RWPE1 (cell line): ENCODE data around the gene TMEM256.
"Not testable (repeated sequence)": the region's sequence is repeated elsewhere in the genome, so short reads cannot be mapped to it uniquely, and the experiment has no call there.

Experiments used
- CTCF ChIA-PET: fragments of 350-600 bp; sonication (Branson Sonifier 250); formaldehyde crosslinking; extraction: SDS; loops from one replicate; lab custom pipeline; 2021; lab: Yijun Ruan, JAX
- POLR2A ChIA-PET: fragments of 400-600 bp; formaldehyde crosslinking; extraction: SDS; loops from one replicate; lab custom pipeline; 2020; ENCODE audit warnings: antibody characterized with exemption; ENCODE audit not compliant: low non-redundant PET; lab: Yijun Ruan, JAX
- DNase-seq: peaks from one replicate; pipeline ENCODE4 v3.0.0; 2012; ENCODE audit warnings: low spot score
- H3K27ac ChIP-seq: fragments of 450-650 bp; 2 replicates; pipeline ENCODE4 v1.5.1; 2017
- TF ChIP-seq, protein P1 (sequence below): fragments of 450-650 bp; conservative IDR thresholded peaks from 2 replicates; pipeline ENCODE4 v1.5.1; 2017; ENCODE audit warnings: low read depth, mild to moderate bottlenecking

TMEM256 gene

DNA sequence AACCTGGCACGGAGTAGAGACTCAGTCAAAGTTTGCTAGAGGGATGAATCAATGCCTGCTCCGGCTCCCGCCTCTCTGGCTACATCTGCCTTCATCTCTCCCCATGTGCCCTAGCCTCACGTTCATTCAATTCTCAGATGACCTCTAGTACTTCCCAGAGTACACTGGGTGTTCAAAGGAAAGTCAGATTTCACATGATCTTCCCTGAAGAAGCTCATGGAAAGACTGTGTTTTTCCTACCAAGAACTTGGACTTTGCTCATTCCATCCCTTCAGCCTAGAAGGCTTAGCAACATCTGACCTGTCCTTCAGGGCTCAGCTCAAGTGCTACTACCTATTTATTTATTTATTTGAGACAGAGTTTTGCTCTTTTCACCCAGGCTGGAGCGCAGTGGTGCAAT is 34.1 kb downstream of the TMEM256 start:
- no peak overlapping the region for H3K27ac ChIP-seq
- no peak for DNase-seq
- POLR2A ChIA-PET = no interaction called here
- TF ChIP-seq, protein P1, sequence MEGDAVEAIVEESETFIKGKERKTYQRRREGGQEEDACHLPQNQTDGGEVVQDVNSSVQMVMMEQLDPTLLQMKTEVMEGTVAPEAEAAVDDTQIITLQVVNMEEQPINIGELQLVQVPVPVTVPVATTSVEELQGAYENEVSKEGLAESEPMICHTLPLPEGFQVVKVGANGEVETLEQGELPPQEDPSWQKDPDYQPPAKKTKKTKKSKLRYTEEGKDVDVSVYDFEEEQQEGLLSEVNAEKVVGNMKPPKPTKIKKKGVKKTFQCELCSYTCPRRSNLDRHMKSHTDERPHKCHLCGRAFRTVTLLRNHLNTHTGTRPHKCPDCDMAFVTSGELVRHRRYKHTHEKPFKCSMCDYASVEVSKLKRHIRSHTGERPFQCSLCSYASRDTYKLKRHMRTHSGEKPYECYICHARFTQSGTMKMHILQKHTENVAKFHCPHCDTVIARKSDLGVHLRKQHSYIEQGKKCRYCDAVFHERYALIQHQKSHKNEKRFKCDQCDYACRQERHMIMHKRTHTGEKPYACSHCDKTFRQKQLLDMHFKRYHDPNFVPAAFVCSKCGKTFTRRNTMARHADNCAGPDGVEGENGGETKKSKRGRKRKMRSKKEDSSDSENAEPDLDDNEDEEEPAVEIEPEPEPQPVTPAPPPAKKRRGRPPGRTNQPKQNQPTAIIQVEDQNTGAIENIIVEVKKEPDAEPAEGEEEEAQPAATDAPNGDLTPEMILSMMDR = no peak
- CTCF ChIA-PET = no interaction called here

DNA sequence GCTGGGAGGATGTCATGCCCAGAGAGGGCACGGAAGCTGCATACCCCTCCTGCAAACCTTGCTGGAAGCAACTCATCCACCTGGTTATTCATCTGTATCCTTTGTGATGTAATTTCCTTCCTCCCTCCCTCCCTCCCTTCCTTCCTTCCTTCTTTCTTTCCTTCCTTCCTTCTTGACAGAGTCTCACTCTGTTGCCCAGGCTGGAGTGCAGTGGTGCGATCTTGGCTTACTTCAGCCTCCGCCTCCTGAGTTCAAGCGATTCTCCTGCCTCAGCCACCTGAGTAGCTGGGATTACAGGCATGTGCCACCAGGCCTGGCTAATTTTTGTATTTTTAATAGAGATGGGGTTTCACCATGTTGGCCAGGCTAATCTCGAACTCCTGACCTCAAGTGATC is 35.3 kb downstream of the TMEM256 start:
- POLR2A ChIA-PET, DNase-seq, H3K27ac ChIP-seq: not testable (repeated sequence)
- CTCF ChIA-PET = interaction anchor here (0.8 kb wide), 1 partner anchor 13 kb away, joined by 4 read pairs; no protein-coding TSS in a partner anchor

DNA sequence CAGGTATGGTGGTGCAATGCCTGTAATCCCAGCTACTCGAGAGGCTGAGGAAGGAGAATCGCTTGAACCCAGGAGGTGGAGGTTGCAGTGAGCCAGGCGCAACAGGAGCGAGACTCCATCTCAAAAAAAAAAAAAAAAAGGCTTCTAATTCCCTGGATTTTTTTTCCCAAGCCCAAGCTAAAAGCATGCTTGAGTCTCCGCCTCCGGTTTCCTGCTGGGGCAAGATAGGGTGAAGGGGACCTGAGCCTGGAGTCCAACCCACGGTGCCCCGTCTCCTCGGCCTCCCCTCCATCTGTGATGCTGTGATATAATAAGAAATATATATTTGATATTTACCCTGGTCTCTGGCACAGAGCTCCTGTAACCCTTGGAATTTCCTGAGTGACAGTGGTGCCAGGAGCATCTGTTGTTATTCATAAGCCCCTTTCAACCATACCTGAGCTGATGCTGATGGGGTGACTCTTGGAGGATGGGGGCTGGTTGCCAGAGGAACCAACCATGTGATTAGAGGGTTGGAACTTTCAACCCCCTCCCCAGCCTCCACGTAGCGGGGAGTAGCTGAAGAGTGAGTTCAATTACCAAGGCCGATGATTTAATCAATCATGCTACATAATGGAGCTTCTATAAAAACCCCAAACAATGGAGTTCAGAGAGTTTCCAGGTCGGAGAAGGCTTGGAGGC is 35.8 kb downstream of the TMEM256 start:
- TF ChIP-seq, protein P1 = no peak
- CTCF ChIA-PET = interaction anchor here (0.8 kb wide), 1 partner anchor 12 kb away, joined by 4 read pairs; no protein-coding TSS in a partner anchor
- POLR2A ChIA-PET = interaction anchor here (0.6 kb wide), 1 partner anchor 13 kb away, joined by 3 read pairs; no protein-coding TSS in a partner anchor
- DNase-seq = no peak
- no peak overlapping the region for H3K27ac ChIP-seq

DNA sequence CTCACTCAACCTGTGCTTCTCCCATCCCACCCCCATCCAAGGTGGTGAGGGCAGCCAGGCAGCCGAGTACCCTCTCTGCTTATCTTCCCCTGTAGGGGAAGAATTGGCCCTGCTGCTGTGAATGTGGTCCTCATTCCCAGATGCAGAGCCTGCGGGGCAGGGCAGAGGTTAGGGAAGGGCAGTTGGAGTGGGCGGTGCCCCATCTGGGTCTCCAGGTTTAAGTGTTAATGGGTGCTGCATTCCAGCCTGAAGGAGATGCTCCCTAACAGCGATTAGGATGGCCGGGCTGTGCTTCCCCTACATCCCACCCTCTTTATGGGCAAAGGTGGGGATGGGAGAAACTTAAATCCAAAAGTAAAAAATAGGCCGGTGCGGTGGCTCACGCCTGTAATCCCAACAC is 36.8 kb downstream of the TMEM256 start:
- DNase-seq = no peak
- no peak overlapping the region for H3K27ac ChIP-seq
- POLR2A ChIA-PET = no interaction called here
- TF ChIP-seq, protein P1 = no peak
- CTCF ChIA-PET = interaction anchor here (0.6 kb wide), 1 partner anchor 13 kb away, joined by 3 read pairs; no protein-coding TSS in a partner anchor

DNA sequence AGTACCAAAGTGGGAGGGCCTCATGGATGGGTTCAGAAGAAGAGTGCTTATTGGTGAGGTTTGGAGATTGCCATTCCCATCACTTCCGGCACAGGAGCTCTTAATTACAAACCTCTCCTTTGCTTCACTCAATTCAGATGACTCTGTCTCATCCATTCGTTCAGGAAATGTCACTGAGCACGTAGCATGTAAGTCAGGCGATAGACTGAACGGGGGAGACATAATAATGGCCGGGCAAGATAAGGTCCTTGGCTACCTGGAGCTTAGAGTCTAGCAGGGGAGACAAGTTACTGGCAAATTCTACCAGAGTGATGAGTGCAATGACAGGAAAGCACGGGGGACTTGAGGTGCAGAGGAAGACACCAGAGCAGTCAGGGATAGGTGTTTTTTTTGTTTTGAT is 37.9 kb downstream of the TMEM256 start:
- CTCF ChIA-PET = interaction anchor here (0.6 kb wide), 1 partner anchor 85 kb away, joined by 3 read pairs; no protein-coding TSS in a partner anchor
- H3K27ac ChIP-seq, DNase-seq, POLR2A ChIA-PET: not testable (repeated sequence)

DNA sequence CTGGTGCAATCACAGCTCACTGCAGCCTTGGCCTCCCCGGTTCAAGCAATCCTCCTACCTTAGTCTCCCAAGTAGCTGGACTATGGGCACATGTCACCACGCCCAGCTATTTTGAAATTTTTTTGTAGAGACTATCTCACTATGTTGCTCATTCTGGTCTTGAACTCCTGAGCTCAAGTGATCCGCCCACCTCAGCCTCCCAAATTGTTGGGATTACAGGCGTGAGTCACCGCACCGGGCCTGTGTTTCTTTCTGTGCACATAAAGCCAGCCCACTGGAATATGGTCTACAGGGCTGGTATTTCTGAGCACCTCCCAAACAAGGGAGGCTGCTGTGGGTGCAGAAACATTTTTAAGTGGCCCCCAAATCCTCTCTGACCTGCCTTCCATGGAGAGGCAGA is 40.6 kb downstream of the TMEM256 start:
- no peak for DNase-seq
- CTCF ChIA-PET = interaction anchor here (0.6 kb wide), 1 partner anchor 121 kb away, joined by 4 read pairs; the partner anchor contains the start of gene POLR2A
- H3K27ac ChIP-seq = peak overlapping the region; percentile 39
- POLR2A ChIA-PET = interaction anchor here (0.6 kb wide), 1 partner anchor 415 kb away, joined by 10 read pairs; no protein-coding TSS in a partner anchor
- TF ChIP-seq, protein P1 = no peak

DNA sequence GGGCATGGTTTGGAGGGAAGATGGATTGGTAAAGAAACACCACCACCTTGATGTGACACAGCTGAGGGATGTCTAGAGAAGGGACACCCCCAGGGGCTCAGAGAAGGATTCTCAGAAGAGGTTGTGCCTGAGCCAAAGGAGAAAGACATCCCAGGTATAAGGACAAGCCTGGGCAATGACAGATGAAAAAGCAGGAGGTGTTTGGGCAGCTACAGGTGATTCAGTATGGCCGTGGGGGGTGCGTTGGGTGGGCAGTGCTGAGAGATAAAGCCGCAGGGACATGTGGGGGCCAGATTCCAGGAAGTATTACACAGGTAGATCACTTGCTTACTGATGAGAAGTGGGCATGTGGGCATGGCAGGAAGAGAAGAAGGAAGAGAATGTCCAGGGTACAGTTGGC is 42.0 kb downstream of the TMEM256 start:
- H3K27ac ChIP-seq = no peak overlapping the region
- POLR2A ChIA-PET = interaction anchor here (0.8 kb wide), 1 partner anchor 18 kb away, joined by 6 read pairs; no protein-coding TSS in a partner anchor
- CTCF ChIA-PET = interaction anchor here (0.7 to 1.0 kb wide), 4 partner anchors 11 to 712 kb away, joined by 3 read pairs; partner anchors contain the start of gene PLSCR3
- TF ChIP-seq, protein P1 = no peak
- DNase-seq = no peak
